HS-5 (cell line): ENCODE measurements around the gene FAM228B.

Source experiments
- DNase-seq: peaks from one replicate; pipeline ENCODE4 v3.0.0-alpha.2; 2012; ENCODE audit warnings: low read depth

The FAM228B gene

DNA sequence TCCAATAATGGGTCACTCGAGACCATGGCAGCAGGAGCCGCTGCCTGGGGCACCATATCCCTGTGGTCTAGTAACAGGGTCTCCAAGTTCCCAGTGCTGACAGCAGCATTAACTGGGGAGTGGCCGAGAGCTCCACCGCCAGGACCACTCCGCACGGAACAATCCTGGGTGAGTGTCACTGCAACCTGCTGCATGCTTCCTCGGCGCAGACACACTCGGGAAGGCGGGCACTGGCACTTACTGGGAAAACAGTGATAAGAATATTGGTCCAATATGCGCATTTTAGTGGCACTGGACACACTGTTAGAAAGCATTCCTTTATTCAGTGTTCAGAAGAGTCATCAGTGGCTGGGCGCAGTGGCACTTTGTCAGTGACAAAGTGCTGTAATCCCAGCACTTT lies 81.2 kb downstream of the FAM228B start:
- no peak for DNase-seq

DNA sequence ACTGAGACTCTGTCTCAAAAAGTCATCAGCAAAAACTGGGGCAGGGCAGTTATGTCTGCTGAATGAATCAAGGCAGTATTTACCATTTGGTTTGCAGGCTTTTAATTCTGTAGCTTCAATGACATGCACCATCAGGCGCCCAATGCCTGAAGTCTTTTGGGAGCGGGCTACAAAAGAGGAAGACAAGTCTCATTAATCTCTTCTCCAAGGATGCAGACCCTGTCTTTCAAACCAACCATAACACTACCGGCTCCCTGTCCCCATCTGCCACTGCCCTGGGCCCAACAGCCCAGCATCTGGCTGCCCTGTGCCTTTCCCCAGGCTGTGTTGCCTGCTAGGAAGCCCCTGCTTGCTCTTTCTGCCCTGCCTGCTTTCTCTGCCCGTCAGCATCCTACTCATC lies 81.9 kb downstream of the FAM228B start:
- no peak for DNase-seq

DNA sequence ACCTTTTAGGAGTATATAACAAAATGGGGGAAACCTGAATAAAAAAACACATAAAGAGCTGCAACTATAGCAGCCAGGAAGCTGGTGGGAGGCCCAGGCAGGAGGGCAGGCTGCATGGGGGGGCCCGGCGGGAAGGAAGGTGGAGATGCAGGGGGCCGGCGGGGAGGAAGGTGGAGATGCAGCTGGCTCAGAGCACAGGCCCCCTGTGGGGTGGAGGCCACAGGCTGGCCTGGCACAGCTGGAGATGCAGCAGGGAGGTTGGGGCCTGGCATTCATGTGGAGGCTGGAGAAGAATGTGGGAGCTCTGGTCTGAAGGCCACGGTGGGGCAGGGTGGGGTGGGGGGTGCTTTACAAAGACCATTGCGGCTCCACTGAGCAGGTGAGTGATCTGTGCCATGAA lies 83.0 kb downstream of the FAM228B start:
- DNase-seq = no peak

DNA sequence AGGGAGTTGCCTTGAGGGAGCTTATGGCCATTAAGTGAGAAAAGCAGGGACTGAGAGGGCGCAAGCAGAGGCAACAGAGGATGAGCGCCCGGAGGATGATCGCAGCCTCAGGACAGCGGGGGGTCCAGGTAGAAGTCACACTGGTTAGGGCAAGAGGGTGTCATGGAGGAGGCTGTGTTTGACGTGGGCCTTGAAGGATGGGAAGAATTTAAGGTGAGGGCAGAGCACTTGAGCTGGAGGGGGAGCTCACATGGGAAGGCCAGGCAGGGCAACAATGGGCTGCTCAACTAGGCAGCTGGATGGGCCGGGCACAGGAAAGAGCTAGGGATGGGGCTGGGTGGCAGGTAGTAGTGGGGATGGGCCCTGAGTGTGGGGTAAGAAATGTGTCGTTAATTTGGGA lies 83.4 kb downstream of the FAM228B start:
- DNase-seq = no peak

DNA sequence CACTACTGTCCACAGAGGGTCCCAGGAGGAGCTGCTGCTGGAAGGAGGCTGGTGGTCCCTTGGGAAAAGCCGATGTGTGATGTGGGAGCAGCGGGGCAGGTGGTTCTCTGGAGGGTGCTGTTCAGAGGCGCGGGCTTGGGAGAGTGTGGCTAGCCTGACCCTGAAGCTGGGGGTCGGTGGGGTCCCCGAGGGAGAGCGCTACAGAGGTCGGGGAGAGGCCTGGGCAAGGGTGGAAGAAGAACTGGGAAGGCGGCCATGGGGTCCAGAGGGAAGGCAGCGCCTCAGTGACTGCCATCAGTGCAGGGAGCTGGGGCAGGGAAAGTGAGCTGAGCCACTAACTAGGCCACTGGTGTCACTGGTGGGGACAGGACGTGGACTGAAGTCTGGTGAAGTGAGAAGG lies 84.1 kb downstream of the FAM228B start:
- DNase-seq = no peak

DNA sequence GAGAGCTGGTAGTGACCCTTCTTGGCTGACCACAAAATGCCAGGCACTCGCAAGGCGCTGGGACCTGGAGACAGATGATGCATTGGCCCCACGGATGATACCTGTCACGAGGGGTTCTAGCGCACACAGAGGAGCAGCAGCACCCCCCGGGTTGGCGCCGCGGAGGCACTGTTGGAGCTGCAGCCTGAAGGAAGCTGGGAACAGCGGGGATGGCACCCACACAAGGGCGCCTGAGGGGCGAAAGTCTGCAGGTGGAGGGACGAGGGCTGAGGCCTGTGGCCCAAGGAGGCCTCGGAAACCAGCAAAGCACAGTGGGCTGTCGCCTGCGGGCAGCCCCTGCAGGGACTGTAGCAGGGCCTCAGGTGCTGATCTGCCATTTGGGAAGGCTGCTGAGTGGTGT lies 85.2 kb downstream of the FAM228B start:
- DNase-seq = no peak

DNA sequence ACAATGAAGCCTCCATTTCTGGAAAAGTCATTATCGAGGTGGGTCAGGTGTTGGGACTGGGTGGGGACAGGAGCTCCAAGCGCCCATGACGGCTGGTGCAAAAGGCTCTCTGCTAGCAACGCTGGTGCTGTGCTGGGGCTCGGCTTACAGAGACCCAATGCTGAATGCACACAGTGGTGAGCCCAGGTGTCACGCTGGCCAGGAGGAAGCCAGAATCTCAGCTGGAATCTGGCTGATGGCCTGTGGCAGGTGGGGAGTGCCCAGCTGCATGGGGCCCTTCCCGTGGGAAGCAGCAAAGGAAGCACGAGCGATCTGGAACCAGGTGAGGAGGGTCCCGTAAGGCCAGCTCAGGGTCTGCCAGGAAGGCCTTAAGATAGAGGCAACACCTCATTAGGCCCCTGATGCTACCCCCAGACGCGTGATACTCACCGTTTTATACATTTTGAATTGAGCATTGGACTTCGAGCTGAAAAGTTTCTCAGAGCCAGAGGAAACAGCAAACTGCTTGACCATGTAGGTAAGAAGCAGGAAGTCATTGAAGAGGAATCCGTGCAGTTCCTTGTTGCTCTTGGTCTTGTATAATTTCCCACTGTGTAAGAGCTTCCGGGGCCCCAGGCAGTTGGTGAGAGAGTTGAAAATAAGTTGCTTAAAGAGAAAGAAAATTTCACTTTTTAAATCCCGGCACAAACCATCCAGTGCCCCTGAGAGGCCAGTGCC lies 86.3 kb downstream of the FAM228B start:
- no peak for DNase-seq

DNA sequence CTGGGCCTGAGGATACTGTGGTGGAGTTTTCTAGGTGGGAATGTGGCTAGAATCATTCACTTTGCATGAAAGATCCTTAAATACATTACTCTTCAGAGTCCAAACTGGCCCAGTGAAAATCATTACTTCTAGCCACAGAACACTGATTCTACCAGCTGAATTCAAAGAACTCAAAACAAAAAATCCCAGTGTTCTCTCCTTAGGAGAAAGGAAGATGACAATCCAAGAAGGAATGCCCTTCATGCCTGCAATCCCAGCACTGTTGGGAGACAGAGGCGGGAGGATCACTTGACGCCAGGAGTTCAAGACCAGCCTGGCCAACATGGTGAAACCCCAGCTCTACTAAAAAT lies 86.8 kb downstream of the FAM228B start:
- no peak for DNase-seq

DNA sequence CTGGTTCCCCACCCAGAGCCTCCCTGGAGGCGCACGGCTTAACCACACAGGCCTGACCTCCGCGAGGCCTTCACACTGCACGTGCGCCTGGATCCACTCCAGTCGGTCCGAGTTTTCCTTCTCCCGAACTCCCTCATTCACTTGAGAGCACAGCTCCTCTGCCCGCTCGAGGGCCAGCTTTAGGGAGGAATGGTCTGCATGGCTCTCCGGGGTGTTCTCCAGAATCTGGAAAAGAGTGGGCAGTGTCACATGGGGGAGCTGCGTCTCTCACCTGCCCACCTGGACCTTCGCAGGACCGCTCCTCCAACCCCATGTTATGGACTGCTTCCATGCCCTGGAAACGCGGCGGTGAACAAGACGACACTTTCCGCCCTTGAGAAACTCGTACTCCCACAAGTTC lies 87.5 kb downstream of the FAM228B start:
- DNase-seq = no peak

DNA sequence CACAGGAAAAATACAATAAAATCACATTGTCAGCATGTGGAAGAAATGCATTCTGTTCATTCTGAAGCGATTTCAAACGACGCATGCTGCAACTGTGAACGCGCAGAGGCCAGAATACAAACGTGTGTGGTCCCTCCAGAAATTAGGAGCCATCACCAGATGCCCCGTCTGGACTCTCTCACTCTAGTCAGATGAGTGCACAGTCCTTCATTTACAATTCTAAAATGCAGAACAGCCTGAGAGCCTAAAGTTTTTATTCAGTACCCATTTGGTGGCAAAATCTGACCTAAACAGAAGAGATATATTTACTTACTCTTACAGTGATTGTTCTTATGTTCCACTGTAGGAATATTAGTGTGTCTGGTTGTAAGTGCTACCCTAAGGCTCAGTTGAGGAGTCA lies 88.1 kb downstream of the FAM228B start:
- no peak for DNase-seq

DNA sequence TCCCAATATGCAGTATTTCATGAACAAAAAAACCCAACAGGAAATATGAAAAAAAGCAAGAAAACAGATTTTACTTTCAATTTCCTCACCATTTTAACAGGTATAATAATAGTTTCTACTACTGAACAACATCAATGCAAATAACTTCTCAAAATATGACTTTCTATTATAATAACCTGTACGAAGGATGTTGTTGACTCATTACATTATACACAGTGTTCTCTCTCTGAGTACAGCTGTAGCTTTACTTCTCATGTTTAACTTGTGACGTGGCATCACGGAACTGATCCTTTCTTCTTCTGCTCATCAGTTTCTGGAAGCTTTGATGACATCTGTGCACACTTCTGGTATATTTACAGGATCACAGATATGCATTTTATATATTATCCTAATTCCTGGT lies 91.6 kb downstream of the FAM228B start:
- no peak for DNase-seq
